CD4-positive, alpha-beta T cell (primary cell): ENCODE data around the gene MYRIP. TPM values are rescaled to one million over a fixed set of nuclear protein-coding genes. Genes with fewer than 3 reads are reported as not detected.

ENCODE experiments used
- ATAC-seq: fragments of 200-7000 bp; cut with Tn5 transposase; one replicate; pipeline ENCODE4 v1.10.0; 2022; ENCODE audit warnings: mild to moderate bottlenecking; ENCODE audit not compliant: poor library complexity
- CTCF ChIA-PET: fragments of 350-600 bp; sonication (Branson Sonifier 250); formaldehyde crosslinking; loops from one replicate; lab custom pipeline; 2021; ENCODE audit warnings: antibody characterized with exemption, inconsistent platforms; lab: Charles Lee
- POLR2A ChIA-PET: fragments of 350-600 bp; sonication (Branson Sonifier 250); formaldehyde crosslinking; loops from one replicate; lab custom pipeline; 2021; ENCODE audit warnings: antibody characterized with exemption, inconsistent platforms; lab: Charles Lee
- DNase-seq, 14 experiments: peaks; one replicate each; pipeline ENCODE4 v3.0.0-alpha.2; 2013 to 2020; ENCODE audit warnings: mixed read lengths in 2 of 14
- H3K27ac ChIP-seq, 2 donors: one replicate each; pipeline versions ENCODE4 v1.5.1 to v1.7.0; 2013; ENCODE audit warnings: low read length in 2 of 2, low read depth in 1 of 2, mild to moderate bottlenecking in 1 of 2
- H3K27me3 ChIP-seq, 2 experiments: 1 replicate in 1 of 2; 2 replicates in 1 of 2; pipeline versions ENCODE4 v1.6.1 to v1.7.0; 2013; ENCODE audit warnings: low read length in 2 of 2, control low read depth in 1 of 2, mild to moderate bottlenecking in 1 of 2, moderate library complexity in 1 of 2; ENCODE audit not compliant: insufficient read depth in 2 of 2, control insufficient read depth in 1 of 2
- H3K36me3 ChIP-seq: one replicate; pipeline ENCODE4 v1.6.1; 2013; ENCODE audit warnings: low read length, control low read depth; ENCODE audit not compliant: insufficient read depth
- H3K4me1 ChIP-seq: one replicate; pipeline ENCODE4 v1.6.1; 2013; ENCODE audit warnings: low read length, control low read depth; ENCODE audit not compliant: insufficient read depth
- H3K4me3 ChIP-seq: one replicate; pipeline ENCODE4 v1.5.1; 2013; ENCODE audit warnings: mild to moderate bottlenecking, low read length, moderate library complexity
- H3K9me3 ChIP-seq, 2 experiments: 1 replicate in 1 of 2; 2 replicates in 1 of 2; pipeline versions ENCODE4 v1.6.1 to v1.7.0; 2013; ENCODE audit warnings: low read length in 2 of 2, mild to moderate bottlenecking in 2 of 2, control low read depth in 1 of 2, moderate library complexity in 1 of 2; ENCODE audit not compliant: control insufficient read depth in 1 of 2, insufficient read depth in 1 of 2
- H3K27ac Mint-ChIP-seq: one replicate; pipeline ENCODE4 v1.8.0; 2020; ENCODE audit warnings: mixed read lengths
- H3K27me3 Mint-ChIP-seq: one replicate; pipeline ENCODE4 v1.8.0; 2021; ENCODE audit warnings: mixed read lengths
- H3K36me3 Mint-ChIP-seq: one replicate; pipeline ENCODE4 v1.8.0; 2021; ENCODE audit warnings: low read depth, mixed read lengths
- H3K4me1 Mint-ChIP-seq: one replicate; pipeline ENCODE4 v1.8.0; 2021; ENCODE audit warnings: low read depth, mixed read lengths
- H3K4me3 Mint-ChIP-seq: one replicate; pipeline ENCODE4 v1.8.0; 2020; ENCODE audit warnings: mild to moderate bottlenecking, mixed read lengths
- H3K9me3 Mint-ChIP-seq: one replicate; pipeline ENCODE4 v1.8.0; 2020; ENCODE audit warnings: mixed read lengths
- CTCF ChIP-seq: fragments of 200-600 bp; IDR thresholded peaks from one replicate; pipeline ENCODE4 v1.8.0; 2022; ENCODE audit warnings: antibody characterized with exemption, mild to moderate bottlenecking
- intact Hi-C, 2 experiments: fragments of 100-400 bp; cut with DNase I in 1 of 2; cut with micrococcal nuclease in 1 of 2; formaldehyde crosslinking; loops; one replicate each; pipeline versions ENCODE4 v1.15.1 to v1.9.0; 2023 to 2025; cut with DNase I, micrococcal nuclease
- total RNA-seq, 174 experiments: library from RNA in 2 of 174; stranded (reverse) in 2 of 174; gene quantifications; one replicate each; pipeline ENCODE4 v1.2.3 and lab custom pipeline; 2021 to 2026

MYRIP gene
- total RNA-seq, 2 experiments from 2014 or later = not detected

DNA sequence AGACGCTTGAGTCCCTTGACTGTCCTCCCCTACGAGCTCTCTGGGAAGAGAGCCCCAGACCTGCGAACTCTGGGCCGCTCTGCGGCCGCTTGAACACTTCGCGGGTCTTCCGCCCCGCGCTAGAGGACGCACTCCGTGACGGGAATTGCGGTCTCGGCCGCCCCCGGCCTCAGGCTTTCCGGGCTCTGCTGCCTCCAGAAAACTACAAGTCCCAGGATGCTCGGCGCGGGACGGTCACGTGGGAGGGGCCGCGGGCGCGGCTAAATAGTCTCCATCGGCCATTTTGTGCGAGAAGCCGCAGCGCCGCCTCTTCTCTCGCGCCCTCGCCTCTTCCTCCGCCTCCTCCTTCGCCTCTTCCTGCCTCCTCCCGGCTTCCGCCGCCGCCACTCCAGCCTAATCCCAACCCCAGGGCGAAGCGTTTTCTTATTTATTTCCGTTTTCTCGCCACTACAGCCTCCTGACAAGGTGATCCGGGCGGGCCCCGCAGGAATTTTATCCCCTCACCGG, 500.1 kb downstream of the MYRIP start, which contains the start of gene EIF1B:
Gene EIF1B, plus strand, starts transcription at position 290 of the 507 bp plus-strand sequence. CDS start 235 bp downstream, outside the sequence.
- POLR2A ChIA-PET = interaction anchor here (1.0 to 2.7 kb wide), 8 partner anchors 12 to 1653 kb away, joined by 3 to 16 read pairs (median 5); partner anchors contain the start of genes CTNNB1, RPL14, RPSA and ULK4
- no peaks in the 10 kb centered on the region for H3K9me3 Mint-ChIP-seq
- peak within 1 kb of the TSS; percentile 93 for H3K4me3 ChIP-seq
- DNase-seq (peak; percentile 96 to 99 (median 98)), ATAC-seq (peak; percentile 89)
- TF ChIP-seq CTCF = peak; percentile 90
- no peaks in the 10 kb centered on the region for H3K27me3 Mint-ChIP-seq
- H3K27me3 ChIP-seq = no peaks in the 10 kb centered on the region
- H3K36me3 ChIP-seq = peaks cover 34% of the 10 kb centered on the region
- intact Hi-C loops = loop anchor here (1.0 to 5.0 kb wide), 6 partner anchors 143 to 1651 kb away; partner anchors contain the start of genes RPSA (in 1 of the 2), ZNF619 (in 1 of the 2) and ZNF621 (in 1 of the 2)
- H3K27ac Mint-ChIP-seq = peak within 1 kb of the TSS; percentile 100
- CTCF ChIA-PET = interaction anchor here (0.6 to 1.3 kb wide), 9 partner anchors 12 to 925 kb away, joined by 3 to 6 read pairs (median 4); partner anchors contain the start of genes RPL14 and ZNF620
- no peaks in the 10 kb centered on the region for H3K9me3 ChIP-seq
- peaks cover 53% of the 10 kb centered on the region for H3K36me3 Mint-ChIP-seq
- H3K4me3 Mint-ChIP-seq = peak within 1 kb of the TSS; percentile 100
- H3K4me1 Mint-ChIP-seq = peaks cover 50% of the 10 kb centered on the region
- peak within 1 kb of the TSS; percentile 91 to 95 for H3K27ac ChIP-seq
- peaks cover 11% of the 10 kb centered on the region for H3K4me1 ChIP-seq
